C4-2B (cell line): ENCODE measurements around the gene F11R.
"Not testable (repeated sequence)": the region's sequence is repeated elsewhere in the genome, so short reads cannot be mapped to it uniquely, and the experiment has no call there.

ENCODE experiments used
- H3K27ac ChIP-seq: fragments of 450-650 bp; 2 replicates; pipeline ENCODE4 v1.5.1; 2017
- ZFX ChIP-seq: fragments of 450-650 bp; IDR thresholded peaks from 2 replicates; pipeline ENCODE4 v1.6.1; 2017
- TF ChIP-seq, protein P1 (sequence below): fragments of 450-650 bp; conservative IDR thresholded peaks from 2 replicates; pipeline ENCODE4 v1.5.1; 2017; ENCODE audit warnings: mild to moderate bottlenecking

F11R gene

DNA sequence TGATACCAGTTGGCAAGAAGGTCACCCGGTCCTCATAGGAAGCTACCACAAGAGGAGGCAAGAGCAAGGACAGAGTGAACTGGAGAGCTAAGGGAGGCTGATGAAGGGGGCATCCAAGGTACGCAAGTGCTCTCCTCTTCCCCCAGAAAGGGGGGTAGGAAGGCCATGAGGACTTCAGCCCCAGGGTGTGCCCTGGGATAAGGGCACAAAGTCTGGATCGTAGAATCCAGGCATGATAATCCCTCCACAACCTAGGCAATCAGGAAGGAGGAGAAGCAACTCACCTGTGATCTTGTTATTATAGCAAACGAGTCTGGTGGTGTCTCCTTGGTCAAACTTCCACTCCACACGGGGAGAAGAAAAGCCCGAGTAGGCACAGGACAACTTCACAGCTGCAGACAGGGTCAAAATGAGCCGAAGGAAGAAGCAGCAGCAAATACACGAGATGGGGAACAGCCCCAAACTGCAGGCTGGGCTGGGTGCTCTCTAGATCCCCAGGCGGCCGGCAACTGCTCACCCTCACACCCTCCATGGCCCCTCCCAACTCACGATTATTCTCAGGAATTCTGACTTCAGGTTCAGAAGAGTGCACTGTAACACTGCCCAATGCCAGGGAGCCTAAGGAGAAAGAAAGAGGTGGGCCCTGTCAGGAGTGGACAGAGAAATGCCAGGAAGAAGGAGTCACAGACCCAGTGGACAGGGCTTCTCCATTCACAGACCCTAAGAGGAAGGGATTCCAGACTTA, 20.0 kb downstream of the F11R start:
- H3K27ac ChIP-seq, result no peak overlapping the region

GRCh38 chr1:160999376-160999775, 21.6 kb downstream of the F11R start:
- no peak overlapping the region for H3K27ac ChIP-seq
- no peak for TF ChIP-seq ZFX
- TF ChIP-seq, protein P1, sequence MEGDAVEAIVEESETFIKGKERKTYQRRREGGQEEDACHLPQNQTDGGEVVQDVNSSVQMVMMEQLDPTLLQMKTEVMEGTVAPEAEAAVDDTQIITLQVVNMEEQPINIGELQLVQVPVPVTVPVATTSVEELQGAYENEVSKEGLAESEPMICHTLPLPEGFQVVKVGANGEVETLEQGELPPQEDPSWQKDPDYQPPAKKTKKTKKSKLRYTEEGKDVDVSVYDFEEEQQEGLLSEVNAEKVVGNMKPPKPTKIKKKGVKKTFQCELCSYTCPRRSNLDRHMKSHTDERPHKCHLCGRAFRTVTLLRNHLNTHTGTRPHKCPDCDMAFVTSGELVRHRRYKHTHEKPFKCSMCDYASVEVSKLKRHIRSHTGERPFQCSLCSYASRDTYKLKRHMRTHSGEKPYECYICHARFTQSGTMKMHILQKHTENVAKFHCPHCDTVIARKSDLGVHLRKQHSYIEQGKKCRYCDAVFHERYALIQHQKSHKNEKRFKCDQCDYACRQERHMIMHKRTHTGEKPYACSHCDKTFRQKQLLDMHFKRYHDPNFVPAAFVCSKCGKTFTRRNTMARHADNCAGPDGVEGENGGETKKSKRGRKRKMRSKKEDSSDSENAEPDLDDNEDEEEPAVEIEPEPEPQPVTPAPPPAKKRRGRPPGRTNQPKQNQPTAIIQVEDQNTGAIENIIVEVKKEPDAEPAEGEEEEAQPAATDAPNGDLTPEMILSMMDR, result no peak

More for the DNA sequence above, 20.0 kb downstream of the F11R start:
- TF ChIP-seq ZFX, result no peak
- TF ChIP-seq, protein P1, result no peak

DNA sequence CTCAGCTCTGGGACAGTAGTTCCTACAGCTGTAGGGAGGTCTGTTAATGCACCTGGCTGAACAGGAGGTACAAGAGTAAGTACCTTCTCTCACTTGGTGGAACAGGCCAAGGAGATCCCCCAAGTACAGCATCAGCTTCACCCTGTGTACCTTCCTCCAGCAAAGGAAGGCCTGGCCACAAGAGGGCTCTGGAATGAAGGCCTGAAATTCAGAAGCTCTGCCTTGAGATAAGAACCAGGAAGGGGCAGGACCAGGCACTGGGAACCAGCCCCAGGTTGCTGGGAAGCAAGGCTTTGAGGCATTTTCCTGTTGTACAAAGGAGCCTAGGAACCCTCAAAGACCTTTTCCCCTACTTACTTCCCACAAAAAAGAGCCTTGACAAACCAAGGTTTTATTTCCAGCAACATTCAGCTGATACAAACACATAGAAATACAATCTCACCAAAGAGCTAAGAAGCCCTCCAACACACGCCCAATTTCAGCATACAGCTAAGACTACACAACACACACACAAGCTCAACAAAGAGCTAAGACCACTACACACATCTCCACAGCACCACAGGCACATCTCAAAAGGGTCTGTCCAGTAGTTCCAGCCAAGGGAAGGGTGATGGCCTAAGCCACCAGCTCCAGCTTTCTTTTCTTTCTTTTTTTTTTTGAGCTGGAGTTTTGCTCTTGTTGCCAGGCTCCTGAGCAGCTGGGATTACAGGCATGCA, 23.5 kb downstream of the F11R start:
- no peak overlapping the region for H3K27ac ChIP-seq
- TF ChIP-seq, protein P1, result no peak; the same call in 1 of the 2 replicates
- no peak for TF ChIP-seq ZFX

DNA sequence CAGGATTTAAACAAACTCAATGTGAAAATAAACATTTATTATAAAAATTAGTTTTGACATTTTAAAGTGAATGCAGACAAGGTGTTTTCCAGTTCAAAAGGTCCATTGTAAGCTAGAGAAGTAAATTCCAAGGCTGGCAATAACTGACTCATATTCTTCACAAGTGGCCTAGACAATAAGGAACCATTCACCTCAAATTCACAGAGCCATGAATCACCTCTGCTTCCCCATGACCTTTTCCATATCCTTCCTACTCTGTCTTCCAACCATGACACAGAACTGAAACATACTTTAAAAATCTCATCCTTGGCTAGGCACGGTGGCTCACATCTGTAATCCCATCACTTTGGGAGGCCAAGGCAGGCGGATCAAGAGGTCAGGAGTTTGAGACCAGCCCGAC, 24.8 kb downstream of the F11R start:
- H3K27ac ChIP-seq, result no peak overlapping the region
- TF ChIP-seq ZFX, result no peak
- TF ChIP-seq, protein P1, result no peak

DNA sequence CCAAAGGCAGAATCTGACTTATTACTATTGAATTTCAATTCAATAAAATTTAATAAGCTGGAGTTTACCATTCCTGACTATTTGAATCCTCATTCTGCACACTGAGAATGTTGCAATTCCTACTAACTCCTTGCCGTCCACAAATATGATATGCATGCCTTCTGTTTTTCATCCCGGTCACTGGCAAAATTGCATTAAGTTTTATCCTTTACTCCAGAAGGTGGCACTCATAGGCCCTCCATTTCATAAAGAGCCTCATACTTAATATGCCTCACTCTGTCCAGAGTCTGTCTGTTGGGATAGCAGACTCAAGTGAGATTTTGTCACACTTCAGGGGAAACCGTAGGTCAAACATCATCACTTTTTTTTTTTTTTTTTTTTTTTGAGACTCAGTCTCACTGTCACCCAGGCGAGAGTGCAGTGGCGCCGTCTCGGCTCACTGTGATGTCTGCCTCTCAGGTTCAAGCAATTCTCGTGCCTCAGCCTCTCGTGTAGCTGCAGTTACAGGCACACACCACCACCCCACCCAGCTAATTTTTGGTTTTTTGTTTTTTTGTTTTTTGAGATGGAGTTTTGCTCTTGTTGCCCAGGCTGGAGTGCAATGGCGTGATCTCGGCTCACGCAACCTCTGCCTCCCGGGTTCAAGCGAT, 27.3 kb downstream of the F11R start:
- H3K27ac ChIP-seq, result no peak overlapping the region
- no peak for TF ChIP-seq ZFX
- TF ChIP-seq, protein P1, result peak; percentile 37

GRCh38 chr1:160992036-160992435, 28.9 kb downstream of the F11R start:
- H3K27ac ChIP-seq, result not testable (repeated sequence)

DNA sequence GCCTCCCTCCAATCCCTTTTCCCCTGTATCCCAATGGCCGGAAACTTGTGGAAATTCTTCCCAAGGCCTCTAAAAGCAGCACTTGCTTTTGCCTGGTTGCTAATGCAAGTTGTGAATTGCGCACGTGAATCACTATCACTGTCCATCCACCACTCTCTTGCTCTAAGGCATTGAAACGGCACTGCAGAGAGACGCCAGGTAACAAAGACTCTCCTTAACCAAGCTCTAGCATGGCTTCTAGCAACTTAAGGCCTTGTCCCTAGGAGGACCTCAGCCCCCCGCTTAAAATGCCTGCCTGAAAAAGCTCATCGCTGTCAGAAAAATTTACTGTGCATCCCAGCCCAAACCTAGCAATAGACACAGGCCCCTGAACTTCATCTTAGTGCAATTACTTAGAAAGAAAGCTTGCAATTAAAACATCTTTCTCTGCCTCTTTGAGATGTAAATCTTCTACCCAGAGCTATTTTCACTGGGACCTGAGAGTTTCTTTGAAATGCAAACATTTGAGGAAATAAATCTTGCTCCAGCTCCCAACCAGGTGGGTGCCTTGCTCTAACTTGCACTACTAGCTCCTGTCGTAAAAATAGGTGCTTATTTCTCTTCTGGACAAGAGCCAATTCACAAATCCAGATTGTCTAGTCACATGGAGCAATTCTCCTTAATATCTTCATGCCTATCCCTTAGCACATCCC, 33.4 kb downstream of the F11R start:
- no peak overlapping the region for H3K27ac ChIP-seq
- TF ChIP-seq ZFX, result no peak
- TF ChIP-seq, protein P1, result no peak
